GM19035 (cell line): Measurements from ENCODE around the gene SAMMSON.

ENCODE experiments used
- ATAC-seq: cut with Tn5 transposase; IDR thresholded peaks from one replicate; pipeline ENCODE4 v1.9.1; 2021; ENCODE audit not compliant: unreplicated experiment

SAMMSON gene

GRCh38 chr3:69999140-70000027 lies at the start of gene SAMMSON:
Gene SAMMSON, plus strand, starts transcription at chr3:69999733.
- ATAC-seq = no peak

- ATAC-seq = no peak
These were observed 47.9 kb upstream of the SAMMSON start for GRCh38 chr3:69951616-69952015.

GRCh38 chr3:69959581-69959980 lies 40.0 kb upstream of the SAMMSON start:
- ATAC-seq = no peak

GRCh38 chr3:69961706-69962439 lies 37.7 kb upstream of the SAMMSON start:
- no peak for ATAC-seq

- no peak for ATAC-seq
These were observed 35.9 kb upstream of the SAMMSON start for GRCh38 chr3:69963643-69964042.

- no peak for ATAC-seq
These were observed 32.4 kb upstream of the SAMMSON start for GRCh38 chr3:69967156-69967555.

GRCh38 chr3:69970827-69971226 lies 28.7 kb upstream of the SAMMSON start:
- ATAC-seq = no peak

- no peak for ATAC-seq
These were observed 26.9 kb upstream of the SAMMSON start for GRCh38 chr3:69972672-69973071.

- ATAC-seq = no peak
These were observed 23.5 kb upstream of the SAMMSON start for GRCh38 chr3:69976021-69976420.

GRCh38 chr3:69983546-69984265 lies 15.8 kb upstream of the SAMMSON start:
- ATAC-seq = no peak

GRCh38 chr3:69985266-69985665 lies 14.3 kb upstream of the SAMMSON start:
- ATAC-seq = no peak

GRCh38 chr3:69986419-69986818 lies 13.1 kb upstream of the SAMMSON start:
- ATAC-seq = no peak

GRCh38 chr3:69987833-69988232 lies 11.7 kb upstream of the SAMMSON start:
- ATAC-seq = no peak

- no peak for ATAC-seq
These were observed 5.8 kb upstream of the SAMMSON start for GRCh38 chr3:69993757-69994156.

GRCh38 chr3:69994919-69995318 lies 4.6 kb upstream of the SAMMSON start:
- no peak for ATAC-seq

GRCh38 chr3:69997631-69998307 lies 1.8 kb upstream of the SAMMSON start:
- ATAC-seq = no peak

GRCh38 chr3:69998759-69999139 lies 784 bp upstream of the SAMMSON start:
- ATAC-seq = no peak

GRCh38 chr3:70000028-70000410 lies 486 bp downstream of the SAMMSON start:
- ATAC-seq = no peak

GRCh38 chr3:70000563-70001081 lies 1.1 kb downstream of the SAMMSON start:
- ATAC-seq = no peak

GRCh38 chr3:70003119-70003518 lies 3.6 kb downstream of the SAMMSON start:
- no peak for ATAC-seq

GRCh38 chr3:70006089-70006488 lies 6.6 kb downstream of the SAMMSON start:
- ATAC-seq = no peak
